GM21367 (cell line): Measurements from ENCODE around the gene PSMD1.
"Not testable (repeated sequence)": the region's sequence is repeated elsewhere in the genome, so short reads cannot be mapped to it uniquely, and the experiment has no call there.

Source experiments
- ATAC-seq: cut with Tn5 transposase; IDR thresholded peaks from one replicate; pipeline ENCODE4 v1.9.1; 2021; ENCODE audit not compliant: unreplicated experiment

Gene PSMD1

DNA sequence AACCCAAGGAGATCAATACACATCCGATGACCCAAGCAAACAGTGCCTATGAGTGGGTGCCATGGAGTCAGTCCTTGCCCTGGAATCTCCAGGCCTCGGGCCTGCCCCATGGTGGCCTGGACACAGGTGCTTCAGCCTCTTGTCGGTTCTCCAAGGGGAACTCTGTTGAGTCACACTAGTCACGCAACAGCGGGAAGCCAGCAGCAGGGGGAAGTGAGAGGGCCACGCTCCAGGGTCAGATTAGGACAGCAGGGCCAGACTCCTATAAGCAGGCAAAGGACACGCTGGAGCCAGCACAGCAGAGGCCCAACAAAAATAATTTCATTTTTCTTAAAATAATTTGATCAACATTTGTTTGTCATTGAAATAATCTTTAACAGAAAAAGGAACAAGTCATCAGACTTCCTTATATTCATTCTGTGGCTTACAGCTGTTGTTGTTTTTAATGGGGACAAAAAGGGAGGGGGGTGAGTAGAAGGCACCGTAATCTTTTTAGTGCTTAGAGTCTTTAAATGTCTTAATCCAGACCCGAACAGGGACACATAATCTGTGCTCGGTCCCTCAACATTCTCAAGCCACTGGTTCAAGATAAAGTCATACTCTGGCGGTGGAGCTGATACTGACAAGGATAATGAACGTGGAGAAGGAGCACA is 125.3 kb downstream of the PSMD1 start:
- ATAC-seq: peak; percentile 44

DNA sequence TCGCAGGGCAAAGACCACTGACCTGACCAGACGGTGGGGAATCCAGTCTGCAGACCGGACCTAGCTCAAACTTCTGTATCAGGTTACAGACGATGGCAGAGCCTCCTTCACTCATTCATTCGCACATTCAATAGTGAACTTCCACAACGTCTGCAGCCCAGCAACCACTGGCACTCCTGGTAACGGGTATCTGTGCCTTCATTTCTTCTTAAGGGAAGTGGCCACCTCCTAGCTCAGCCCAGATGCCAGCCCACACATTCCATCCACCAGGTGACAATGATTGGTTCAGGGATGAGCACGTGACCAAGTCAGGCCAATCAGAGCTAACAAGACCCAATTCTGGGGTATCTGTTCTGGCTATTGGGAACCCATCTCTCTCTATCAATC is 125.8 kb downstream of the PSMD1 start:
- no peak for ATAC-seq

DNA sequence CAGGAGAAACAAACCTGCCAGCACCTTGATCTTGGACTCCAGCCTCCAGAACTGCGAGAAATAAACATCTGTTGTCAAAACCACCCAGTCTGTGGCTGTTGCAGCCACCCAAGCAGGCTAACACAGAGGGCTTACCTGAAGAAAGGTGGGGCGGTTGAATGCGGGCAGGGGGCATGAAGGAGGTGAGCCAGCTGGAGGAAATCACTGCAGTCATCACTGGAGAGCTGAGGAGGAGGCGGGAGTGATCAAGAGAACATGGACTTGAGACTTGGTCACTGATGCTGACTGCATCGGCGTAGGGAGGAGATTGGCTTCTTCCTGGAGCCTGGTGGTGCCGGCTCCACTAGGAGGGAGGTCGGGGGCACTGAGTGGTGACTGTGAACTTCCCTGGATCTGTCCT is 127.2 kb downstream of the PSMD1 start:
- ATAC-seq: no peak

DNA sequence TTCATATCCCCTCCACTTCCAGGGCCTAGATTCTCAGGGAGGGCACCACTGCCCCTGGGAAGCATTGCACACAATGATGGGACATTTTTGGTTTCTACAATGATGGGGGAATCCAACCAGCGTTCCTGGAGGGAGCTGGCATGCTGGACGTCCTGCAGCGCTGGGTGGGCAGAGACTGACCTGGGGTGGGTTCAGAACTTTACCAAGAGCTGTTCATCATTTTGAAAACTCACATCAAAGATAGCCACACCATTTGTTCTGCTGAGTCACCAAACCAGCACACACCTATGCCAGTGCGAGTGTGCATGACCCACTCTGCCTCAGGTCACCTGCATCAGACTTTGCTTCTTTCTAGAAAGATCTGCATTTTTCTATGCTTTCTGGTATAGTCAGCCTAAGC is 127.7 kb downstream of the PSMD1 start:
- no peak for ATAC-seq

DNA sequence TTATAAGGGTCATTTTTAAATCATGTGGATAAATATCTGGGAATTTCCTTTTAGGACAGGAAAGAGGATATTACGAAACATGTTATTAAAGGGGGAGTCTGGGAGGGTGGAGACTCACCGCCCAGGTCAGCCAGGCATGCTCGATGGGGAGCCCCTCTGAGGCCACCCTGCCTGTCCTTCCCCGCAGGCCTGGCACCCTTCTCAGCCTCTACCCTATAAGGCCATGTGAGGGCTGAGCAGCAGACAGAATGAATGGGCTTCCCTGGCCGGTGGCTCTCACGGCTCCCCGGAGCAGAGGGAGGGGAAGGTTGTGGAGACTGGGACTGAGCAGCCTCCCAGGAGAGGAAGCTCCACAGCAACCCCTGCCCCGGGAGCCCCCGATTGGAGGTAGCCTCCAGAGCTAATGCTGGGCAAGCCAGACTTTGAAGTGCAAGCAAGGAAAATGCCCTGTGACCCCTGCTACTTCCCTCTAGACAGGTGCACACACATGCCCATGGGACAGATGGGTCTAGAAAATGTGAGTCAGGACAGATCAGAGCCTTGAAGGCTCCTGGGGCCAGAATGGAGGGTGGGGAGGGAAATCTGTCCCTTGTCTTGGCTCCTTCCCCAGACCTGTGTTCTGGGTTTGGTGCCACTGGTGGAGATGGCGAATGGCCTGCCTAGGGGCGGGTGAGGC is 128.5 kb downstream of the PSMD1 start:
- ATAC-seq: no peak

DNA sequence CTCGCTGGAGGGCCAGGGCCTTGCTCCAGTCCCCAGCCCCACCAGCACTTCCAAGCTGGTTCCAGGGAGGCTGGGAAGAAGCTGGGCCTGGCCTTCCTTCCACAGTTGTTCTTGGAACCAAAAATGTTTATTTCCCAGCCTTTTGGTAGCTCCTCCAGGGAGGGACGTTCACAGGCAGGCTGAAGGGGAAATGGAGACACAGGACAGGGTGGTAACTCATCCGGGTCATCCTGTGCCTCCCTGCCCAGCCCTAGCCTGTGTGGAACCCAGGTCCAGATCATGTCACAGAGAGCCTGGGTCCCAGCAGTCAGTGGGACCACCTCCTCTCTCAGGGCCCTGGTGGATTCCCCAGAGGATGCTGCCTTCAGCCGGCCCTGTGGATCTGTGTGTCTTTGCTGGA is 129.2 kb downstream of the PSMD1 start:
- no peak for ATAC-seq

DNA sequence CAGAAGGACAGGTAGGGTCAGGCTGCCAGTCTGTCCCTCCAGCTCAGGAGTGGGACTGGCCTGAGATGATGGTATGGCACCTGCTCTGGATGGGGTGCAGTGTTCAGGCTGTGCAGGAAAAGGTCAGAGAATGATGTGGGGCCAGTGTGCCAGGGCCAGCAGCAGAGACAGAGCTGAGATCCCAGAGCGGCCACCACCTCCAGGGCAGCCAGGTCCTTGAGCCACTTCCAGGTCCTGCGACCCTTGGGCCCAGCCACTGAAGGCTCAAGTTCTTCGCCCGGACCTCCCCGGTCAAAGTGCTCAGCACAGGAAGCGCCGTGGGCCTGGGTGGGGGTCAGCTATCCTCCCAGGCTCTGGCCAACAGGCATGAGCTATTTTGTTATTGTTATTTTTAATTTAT is 129.7 kb downstream of the PSMD1 start:
- ATAC-seq: no peak

DNA sequence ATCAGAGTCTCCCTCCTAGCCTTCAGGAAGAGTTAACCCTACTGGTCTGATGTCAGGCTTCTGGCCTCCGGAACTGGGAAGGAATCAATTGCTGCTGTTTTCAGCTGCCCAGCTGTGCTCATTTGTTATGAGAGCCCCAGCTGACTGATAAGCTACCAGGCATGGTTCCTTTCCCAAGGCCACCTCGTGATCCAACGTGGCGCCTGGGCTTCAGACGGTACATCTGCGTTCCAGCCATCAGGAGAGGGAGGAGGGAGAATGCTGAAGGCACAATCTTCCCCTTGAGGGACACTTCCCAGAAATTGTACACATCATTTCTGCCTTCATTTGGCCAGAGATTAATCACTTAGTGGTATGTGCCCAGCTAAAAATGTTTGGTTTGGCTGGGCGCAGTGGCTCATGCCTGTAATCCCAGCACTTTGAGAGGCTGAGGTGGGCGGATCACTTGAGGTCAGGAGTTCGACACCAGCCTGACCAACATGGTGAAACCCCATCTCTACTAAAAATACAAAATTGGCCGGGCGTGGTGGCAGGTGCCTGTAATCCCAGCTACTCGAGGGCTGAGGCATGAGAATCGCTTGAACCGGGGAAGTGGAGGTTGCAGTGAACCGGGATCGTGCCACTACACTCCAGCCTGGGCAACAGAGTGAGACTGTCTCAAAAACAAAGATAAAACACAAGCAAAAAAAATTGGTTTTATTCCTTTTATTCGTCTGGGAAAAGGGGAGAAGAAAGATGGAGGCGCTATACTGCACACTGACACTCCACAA is 131.3 kb downstream of the PSMD1 start:
- ATAC-seq: no peak

DNA sequence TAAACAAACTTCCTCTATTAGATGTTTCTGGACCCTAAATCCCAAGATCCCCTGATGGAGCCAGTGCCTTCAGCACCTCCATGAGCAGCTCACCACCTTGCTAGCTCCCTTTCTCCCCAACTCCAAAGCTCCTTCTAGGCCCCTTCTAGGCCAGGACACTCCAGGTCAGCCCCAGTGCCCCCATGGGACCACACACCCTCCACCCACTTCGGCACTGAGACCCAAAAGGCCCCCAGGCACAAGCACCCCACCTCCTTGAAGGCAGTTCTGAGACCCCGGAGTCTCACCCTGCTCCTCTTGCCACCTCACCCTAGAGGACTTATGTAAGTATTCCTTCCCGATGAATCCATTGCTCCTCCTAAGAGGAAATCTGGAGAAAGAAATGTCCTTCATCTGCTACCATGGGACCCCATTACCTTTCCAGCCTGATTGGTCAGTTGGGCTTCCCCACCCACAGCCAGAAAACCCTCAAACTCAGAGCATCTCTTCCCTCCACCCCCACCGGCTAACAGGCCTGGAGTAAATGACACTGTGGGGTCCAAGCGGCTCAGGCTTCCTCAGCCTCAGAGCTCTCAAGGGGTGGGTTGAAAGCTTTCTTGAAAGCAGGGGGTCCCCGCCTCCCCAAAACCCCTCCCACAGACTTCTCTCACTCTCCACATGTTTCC is 132.0 kb downstream of the PSMD1 start:
- no peak for ATAC-seq

DNA sequence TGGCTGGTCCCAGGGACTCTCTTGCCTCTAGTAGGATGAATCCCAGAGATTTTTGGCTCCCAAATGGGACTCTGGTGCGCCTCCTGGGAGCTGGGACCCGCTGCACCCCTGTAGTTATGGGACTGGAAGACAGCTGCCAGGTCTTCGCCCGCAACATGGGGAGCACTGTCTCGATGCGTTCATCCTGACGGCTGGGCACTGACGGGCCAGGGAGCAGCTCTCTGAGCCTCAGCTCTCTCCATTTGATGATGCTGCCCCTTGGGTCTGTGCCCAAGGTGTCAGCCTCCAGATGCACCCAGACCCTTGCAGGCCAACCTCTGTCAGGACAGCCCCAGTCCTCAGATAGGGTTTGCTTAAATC is 132.5 kb downstream of the PSMD1 start:
- no peak for ATAC-seq

DNA sequence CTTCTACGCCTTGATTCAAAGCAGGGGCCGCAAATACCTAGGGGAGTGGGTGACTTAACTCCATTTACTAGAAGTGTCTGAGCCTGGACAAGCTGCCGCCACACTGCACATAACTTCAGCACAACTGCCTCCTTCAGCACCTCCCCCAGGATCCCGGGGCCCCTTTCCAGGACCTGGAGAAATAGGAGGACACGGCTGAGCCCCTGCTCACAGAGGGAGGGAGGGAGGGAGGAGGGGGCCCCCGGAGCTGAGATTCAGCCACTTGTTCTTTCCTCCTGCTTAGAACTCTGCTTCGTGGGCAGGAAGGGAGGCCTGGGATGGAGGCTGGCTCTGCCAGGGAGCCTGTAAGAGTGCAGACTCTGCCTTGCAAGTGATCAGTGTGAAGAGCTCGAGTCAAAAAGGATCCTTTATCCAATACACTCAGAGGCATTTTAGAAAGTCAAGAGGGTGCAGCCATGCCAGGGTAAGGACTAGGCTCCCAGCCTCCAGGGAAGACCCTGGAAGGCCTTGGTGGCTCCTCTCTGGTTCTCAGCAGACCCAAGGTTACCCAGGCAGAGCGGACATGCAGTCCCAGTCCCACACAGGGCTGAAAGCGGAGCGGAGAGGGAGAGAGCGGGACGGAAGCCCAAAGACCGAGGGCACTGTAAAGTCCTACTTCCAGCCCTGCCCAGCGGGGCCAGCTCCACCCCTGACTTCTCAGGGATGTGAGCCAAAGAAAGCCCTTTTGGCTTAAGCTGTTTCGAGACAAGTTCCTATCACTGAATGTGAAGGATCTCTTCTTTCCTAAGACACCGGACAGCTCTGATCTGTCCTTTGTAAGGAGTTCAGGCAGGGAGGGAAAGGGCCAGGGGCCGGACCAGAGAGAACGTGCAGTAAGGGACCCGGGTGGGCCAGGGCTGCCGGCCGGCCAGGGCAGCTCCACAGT is 133.2 kb downstream of the PSMD1 start:
- ATAC-seq: no peak

DNA sequence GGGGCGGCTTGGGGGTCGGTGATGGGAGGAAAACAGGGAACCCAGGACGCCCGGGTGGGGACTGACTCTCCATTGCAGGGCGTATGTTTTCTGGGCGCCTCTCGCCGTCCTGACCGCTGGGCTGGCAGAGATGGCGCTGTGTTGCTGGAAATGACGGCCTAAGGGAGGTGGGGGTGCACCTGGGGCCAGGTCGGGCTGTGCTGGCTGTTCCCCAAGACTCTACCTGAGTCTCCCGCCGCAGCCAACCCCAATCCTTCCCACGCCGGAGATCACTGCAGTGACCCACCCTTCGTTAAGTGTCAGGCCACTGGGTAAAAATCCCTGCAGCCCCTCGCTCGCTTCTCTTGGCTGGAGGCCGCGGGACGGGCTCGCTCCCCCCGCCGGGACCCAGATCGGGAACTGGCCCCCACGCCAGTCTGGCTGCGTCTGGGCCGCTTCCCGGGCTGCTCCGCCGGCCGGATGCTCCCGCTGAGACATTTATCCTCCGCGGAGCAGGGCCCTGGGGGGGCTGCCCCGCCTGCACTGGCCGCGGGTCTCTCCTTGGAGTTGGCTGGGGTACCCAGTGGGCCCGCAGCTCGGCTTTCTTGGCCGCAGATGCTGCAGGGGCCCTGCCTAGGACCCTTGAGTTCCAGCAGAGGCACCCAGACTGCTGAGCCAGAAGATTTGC is 134.0 kb downstream of the PSMD1 start:
- ATAC-seq: no peak

DNA sequence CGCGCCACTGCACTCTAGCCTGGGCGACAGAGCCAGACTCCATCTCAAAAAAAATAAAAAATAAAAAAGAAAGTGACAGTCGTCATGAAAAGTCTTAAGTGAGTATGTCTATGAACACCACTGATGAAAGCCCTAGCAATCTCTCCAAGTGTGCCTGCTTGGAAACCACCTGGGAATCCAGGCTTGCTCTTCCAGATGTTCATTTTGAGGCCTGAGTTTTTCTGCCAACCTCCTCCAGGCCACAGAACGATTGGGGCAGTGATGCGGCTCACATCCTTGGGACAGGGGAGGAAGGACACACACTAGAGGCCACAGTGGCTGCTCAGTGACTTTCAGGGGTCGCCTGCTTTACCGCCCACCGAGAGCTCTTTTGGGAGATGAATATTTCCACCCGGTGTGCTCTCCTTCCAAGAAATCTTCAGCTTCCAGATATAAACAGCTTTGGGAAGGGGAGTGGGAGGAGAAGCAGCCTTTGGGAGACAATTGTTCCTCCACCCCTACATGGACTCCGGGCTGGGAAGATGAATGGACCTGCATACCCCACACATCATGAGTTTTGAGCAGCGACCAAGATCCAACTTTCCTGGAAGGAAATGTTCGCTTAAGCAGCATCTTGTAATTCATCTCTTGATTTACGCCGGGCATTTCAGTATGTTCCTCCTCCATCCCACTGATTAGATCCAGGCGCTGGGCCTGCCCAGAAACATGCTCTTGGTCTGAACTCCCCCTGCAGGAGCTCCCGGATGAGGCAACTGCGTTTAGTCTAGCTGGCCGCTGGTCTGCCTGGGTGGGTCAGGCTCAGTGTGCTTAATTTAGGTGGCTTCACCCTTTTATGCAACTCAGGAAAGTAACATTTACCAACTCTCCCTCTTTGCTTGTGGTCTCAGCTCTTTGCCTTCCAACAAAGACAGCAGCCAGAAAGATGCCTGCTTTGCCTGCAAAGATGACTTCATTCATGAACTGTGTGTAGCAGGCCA is 135.5 kb downstream of the PSMD1 start:
- ATAC-seq: no peak

DNA sequence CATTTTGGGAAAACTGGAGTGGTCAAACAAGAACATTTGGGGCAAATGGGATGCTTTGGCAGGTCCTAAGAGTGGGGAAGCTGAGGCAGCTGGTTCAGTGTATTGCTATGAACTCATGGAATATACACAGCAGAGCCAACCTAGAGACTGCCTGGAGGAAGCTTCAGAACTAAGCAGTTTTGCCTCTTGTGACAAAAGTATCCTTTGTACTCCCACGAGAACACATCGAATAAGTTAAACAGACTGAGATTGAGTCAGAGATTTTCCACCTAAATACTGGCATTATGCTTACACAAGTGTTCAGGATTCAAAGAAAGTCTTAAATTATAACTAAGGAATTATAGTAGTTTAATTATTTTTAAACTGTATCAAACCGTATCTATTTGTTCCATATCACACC is 136.5 kb downstream of the PSMD1 start:
- ATAC-seq: no peak

DNA sequence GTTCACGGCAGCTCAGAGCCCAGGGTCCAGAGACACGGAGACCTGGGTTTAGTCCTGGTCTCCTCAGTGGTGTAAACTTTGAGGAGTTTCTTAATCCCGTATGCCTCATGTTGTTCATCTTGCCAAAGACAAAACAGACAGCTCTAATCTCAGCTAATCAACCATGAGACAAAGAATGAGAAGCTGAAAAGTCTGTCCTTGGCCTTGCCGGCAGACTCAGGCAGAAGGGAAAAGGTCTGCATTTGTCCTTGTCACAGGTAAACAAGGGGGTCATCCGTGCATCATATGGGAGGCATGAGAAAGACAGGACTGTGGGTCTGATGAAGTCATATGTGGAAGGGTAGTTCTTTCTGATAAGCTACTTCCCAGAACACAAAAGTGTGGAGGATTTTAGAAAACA is 139.9 kb downstream of the PSMD1 start:
- ATAC-seq: no peak

DNA sequence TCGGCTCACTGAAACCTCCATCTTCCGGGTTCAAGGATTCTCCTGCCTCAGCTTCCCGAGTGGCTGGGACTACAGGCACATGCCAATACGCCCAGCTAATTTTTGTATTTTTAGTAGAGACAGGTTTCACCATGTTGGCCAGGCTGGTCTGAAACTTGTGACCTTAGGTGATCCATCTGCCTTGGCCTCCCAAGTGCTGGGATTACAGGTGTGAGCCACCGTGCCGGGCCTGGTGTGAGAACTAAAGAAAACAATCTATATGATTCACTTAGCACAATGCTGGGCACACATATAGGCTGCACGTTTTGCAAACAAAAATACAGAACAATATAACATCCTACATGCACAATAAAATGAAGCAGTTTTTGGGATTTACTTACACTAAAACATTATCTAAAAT is 140.5 kb downstream of the PSMD1 start:
- not testable (repeated sequence) for ATAC-seq

DNA sequence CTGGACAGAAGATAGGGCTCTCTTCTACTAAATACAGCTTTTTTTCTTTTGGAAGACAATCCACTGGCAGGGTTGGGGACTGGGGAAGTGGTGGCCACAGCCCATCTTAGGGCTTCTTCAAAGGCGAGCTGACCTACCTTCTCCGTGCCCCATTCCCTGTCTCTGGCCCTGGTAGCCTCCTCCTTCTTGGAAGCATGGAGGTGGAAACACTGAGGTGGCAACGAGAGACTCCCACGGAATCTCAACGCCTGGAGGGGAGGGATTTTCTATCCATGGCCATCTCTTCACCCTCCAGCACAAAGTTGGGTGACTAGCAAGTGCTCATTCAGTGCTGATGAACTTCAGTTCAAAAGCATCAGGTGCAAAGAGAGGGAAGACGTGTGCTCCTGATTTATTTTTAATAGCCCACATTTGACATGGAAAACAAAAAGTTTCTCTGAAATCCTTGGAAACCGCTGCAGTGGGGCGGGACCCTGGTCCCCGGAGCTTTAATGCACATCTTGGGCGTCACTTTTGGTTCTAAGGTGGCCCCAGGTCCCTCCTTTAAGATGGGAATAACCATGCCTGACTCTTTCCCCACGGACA is 141.1 kb downstream of the PSMD1 start:
- no peak for ATAC-seq

DNA sequence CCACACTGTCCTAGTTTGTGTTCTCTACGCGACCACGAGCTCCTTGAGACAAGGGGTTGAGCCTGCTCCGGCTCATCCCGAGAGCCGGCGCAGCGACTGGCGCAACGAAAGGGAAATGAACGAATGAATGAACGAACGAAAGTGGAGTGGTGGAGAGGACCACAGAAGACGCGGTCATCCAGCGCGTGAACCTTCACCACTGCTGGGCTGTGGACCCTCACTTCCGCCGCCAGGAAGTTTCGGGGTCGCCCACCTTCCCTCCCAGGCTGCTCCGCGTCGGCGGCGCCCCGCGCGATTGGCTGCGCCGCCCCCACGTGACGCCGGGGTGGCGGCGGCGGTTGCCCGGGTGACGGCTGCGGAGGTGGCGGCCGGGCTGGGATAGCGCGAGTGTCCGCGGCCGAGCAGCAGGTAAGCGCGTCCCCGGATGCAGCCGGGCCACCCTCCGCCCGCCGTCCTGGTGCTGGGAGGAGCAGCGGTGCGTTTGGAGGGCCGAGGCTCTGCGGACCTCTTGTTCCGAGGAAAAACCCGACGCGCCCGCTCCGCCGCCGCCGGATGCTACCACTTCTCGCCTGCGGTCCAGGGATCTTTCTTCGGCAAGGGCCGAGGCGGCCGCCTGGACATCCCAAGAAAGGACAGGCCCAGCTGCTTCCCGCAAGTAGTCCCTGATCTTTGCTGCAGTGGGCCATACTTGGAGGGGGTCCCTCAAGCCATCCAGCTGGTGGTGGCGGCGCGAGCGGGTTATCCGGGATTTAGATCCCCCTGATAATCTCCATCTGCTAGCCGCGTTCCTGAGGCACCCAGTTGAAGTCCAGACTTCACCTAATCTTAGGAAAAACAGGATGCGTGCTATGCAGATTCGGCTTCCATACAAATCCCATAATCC is 141.9 kb downstream of the PSMD1 start, which contains the start of gene ARMC9:
ARMC9 (plus strand) TSS at position 341 of the 883 bp plus-strand sequence. CDS start 7,608 bp downstream, outside the sequence.
- ATAC-seq: peak; percentile 93
